Heart left ventricle (tissue), 13 donors: ENCODE data around the gene DENND4C.

Experiments used
- POLR2A ChIP-seq, 2 donors: fragments of 450-650 bp; IDR thresholded peaks; one replicate each; pipeline ENCODE4 v1.6.1; 2017; ENCODE audit warnings: antibody characterized with exemption in 2 of 2, mild to moderate bottlenecking in 2 of 2, moderate library complexity in 2 of 2
- TF ChIP-seq, protein P1 (sequence below), 12 donors: fragments of 200-600 bp; sonication (generic) in 4 of 12; IDR thresholded peaks; one replicate each; pipeline versions ENCODE4 v1.5.0 to v1.8.0; 2018 to 2022; ENCODE audit warnings: antibody characterized with exemption in 12 of 12, mild to moderate bottlenecking in 5 of 12
- donor health status: ischemic (EF 13 %, LVEDD 7.1; RV severe dilation, severe dysfunction).
- donor health status: DM: no; HTN: yes; CAD: no.
- donor health status: DM: no; HTN: no; CAD: no.
- donor health status: ischemic (EF 25% LVEDD 6.9; RV normal size, moderate dysfunction).
- donor health status: ischemic (EF 25% LVEDD 5.7; RV mildly dilated, moderate dysfunction).
- donor health status: ischemic (EF 35%, LVEDD 5.7; RV mildly dilated, moderate dysfunction).
- donor health status: nonischemic (EF 11% LVEDD 7.7; RV severe dilation, severe dysfunction).
- donor health status: DM: yes; HTN: yes; CAD: no.
- donor health status: PGD.
- donor health status: ischemic (EF 29% LVEDD 5.4; RV normal size, mild dysfunction).
- donor health status: nonischemic (EF 23%, LVEDD 6.1; RV moderate dilation, normal function).

DNA sequence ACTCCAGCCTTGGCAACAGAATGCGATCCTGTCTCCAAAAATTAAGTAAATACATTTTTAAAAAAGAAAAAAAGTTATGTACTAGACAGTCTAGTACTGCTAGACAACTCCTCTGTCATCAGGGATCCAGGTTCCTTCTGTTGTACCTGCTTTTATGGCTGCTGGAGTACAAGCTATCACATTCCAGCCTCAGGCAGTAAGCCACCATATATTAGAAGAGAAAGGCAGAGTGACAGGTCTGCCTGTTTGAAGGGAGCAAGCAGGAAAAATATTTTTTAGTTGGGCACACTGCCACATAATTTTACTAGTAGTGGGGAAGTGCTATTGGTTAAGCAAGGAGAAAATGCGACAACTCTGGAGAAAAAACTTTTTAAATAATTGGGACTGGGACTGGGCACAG is 138.6 kb downstream of the DENND4C start:
- TF ChIP-seq, protein P1, sequence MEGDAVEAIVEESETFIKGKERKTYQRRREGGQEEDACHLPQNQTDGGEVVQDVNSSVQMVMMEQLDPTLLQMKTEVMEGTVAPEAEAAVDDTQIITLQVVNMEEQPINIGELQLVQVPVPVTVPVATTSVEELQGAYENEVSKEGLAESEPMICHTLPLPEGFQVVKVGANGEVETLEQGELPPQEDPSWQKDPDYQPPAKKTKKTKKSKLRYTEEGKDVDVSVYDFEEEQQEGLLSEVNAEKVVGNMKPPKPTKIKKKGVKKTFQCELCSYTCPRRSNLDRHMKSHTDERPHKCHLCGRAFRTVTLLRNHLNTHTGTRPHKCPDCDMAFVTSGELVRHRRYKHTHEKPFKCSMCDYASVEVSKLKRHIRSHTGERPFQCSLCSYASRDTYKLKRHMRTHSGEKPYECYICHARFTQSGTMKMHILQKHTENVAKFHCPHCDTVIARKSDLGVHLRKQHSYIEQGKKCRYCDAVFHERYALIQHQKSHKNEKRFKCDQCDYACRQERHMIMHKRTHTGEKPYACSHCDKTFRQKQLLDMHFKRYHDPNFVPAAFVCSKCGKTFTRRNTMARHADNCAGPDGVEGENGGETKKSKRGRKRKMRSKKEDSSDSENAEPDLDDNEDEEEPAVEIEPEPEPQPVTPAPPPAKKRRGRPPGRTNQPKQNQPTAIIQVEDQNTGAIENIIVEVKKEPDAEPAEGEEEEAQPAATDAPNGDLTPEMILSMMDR (IDR thresholded peaks at IDR 0.05): no peak
- TF ChIP-seq POLR2A (IDR thresholded peaks at IDR 0.05): no peak
